GM06990 (cell line): ENCODE results near the gene AUTS2.

Experiments
- DNase-seq: peaks from one replicate; pipeline ENCODE4 v3.0.0-alpha.2; 2011; ENCODE audit not compliant: insufficient read length; ENCODE audit errors: extremely low read depth
- H3K27me3 ChIP-seq: replicated peaks from 2 replicates; pipeline ENCODE4 v1.6.0; 2011; ENCODE audit warnings: low read length; ENCODE audit not compliant: control insufficient read depth, insufficient read depth
- H3K36me3 ChIP-seq: 2 replicates; pipeline ENCODE4 v1.5.1; 2011; ENCODE audit warnings: low read length; ENCODE audit not compliant: control insufficient read depth, insufficient read depth
- H3K4me3 ChIP-seq: replicated peaks from 2 replicates; pipeline ENCODE4 v1.5.1; 2011; ENCODE audit warnings: low read depth, mild to moderate bottlenecking, control low read depth, low read length
- TF ChIP-seq, protein P1 (sequence below): IDR thresholded peaks from 2 replicates; pipeline ENCODE4 v1.5.1; 2011; ENCODE audit warnings: low read length, control low read depth, mild to moderate bottlenecking, inconsistent platforms; ENCODE audit not compliant: insufficient read depth, poor library complexity, severe bottlenecking

Gene AUTS2

DNA sequence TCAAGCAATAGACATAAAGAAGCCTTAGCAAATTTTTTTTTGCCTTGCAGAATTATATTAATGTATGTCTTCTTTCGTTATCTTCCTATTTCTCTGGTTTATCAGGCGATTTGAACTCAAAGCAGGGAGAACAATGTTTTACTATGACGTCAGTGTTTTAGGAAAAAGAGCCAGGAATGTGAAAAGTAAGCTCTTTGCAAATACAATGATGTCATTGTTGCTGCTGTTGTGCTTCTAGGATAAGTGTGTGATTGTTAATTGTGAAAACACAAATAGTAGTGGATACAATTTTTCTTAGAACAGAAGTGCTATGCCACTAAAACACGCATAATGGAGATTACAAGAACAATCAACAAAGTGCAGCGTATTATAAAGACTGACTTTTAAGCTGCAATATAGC is 9.5 kb upstream of the AUTS2 start:
- H3K27me3 ChIP-seq, result no peaks in the 10 kb centered on the region
- DNase-seq, result no peak
- H3K4me3 ChIP-seq, result no peak overlapping the region
- no peaks in the 10 kb centered on the region for H3K36me3 ChIP-seq
- TF ChIP-seq, protein P1, sequence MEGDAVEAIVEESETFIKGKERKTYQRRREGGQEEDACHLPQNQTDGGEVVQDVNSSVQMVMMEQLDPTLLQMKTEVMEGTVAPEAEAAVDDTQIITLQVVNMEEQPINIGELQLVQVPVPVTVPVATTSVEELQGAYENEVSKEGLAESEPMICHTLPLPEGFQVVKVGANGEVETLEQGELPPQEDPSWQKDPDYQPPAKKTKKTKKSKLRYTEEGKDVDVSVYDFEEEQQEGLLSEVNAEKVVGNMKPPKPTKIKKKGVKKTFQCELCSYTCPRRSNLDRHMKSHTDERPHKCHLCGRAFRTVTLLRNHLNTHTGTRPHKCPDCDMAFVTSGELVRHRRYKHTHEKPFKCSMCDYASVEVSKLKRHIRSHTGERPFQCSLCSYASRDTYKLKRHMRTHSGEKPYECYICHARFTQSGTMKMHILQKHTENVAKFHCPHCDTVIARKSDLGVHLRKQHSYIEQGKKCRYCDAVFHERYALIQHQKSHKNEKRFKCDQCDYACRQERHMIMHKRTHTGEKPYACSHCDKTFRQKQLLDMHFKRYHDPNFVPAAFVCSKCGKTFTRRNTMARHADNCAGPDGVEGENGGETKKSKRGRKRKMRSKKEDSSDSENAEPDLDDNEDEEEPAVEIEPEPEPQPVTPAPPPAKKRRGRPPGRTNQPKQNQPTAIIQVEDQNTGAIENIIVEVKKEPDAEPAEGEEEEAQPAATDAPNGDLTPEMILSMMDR, result no peak

DNA sequence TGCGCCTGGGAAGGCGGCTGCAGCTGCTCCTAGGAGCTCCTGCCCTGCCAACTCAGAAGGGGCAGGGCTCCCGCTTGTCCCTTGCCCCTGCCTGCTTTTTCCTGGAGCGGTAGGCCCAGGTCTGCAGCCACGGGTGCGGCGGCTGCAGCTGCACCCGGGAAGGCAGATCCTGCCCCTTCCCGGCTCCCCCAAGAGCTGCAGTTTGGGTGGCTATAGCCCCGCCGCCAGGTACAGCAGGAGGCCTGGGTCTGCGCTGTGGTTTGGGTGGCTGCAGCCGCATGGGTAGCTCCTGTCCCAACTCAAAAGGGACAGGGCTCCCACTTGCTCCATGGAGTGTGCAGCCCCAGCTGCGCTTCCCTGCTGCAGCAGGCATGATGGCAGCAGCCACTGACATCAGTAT is 6.5 kb upstream of the AUTS2 start:
- no peaks in the 10 kb centered on the region for H3K27me3 ChIP-seq
- no peaks in the 10 kb centered on the region for H3K36me3 ChIP-seq
- DNase-seq, result no peak
- H3K4me3 ChIP-seq, result no peak overlapping the region
- TF ChIP-seq, protein P1, result no peak

DNA sequence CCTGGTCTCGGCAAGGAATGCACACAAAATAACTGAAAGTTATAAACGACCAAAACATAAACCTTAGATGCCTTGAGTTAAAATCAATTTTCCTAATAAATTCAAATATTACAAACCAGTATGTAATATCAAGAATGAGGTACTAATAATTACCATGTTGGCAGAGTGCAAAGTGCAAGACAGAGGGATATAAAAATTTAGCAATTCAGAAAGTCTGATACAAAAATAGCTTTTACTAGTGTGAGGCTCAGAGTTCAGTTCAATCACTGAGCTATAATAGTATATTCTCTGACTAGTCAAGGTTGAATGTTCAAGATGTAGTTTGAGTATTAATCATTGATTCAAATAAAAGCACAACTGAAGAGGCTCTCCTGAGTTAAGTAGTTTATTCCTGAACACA is 4.8 kb upstream of the AUTS2 start:
- TF ChIP-seq, protein P1, result no peak
- no peak for DNase-seq
- H3K36me3 ChIP-seq, result no peaks in the 10 kb centered on the region

DNA sequence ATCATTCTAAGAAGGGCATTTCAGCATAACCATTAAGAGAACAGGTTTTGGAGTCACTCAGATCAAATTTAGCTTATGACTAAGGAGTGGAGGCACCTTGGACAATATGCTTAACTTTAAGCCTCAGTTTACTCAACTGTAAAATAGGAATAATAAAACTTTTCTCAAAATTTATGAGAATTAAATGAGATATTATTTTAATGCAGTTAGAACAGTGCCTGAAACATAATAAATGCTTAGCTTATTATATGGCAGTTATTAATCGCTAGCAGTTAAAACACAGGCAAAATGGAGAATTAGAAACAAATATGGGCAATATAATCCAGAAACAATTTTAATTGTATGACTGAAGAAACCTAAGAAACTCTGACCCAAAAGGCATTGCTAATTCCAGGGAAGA is 2.9 kb upstream of the AUTS2 start:
- TF ChIP-seq, protein P1, result no peak
- DNase-seq, result no peak
- no peaks in the 10 kb centered on the region for H3K27me3 ChIP-seq
- H3K36me3 ChIP-seq, result no peaks in the 10 kb centered on the region
- no peak overlapping the region for H3K4me3 ChIP-seq

More for the DNA sequence above, 4.8 kb upstream of the AUTS2 start:
- no peak overlapping the region for H3K4me3 ChIP-seq
- H3K27me3 ChIP-seq, result no peaks in the 10 kb centered on the region

DNA sequence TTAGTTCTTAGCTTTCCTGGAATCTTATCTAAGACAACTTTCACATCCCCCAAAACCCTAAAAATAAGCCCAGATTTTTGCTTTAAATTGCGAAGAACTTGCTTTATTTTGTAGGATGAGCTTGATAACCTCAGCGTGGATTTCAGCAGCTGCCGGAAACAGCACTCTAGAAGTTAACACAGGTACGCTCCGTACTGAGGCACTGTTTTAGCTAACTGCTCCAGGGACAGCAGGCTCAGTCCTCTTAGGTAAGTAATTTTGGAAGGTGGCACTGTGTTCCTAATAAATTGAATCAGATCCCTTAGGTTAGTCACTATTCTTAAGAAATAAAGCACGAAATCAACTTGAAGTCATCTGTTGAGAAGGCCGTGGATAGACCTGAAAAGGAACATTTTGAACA is 2.2 kb upstream of the AUTS2 start:
- no peak for DNase-seq
- Histone ChIP-seq H3K27me3 (no peaks in the 10 kb centered on the region), H3K4me3 (no peak overlapping the region), H3K36me3 (no peaks in the 10 kb centered on the region)
- TF ChIP-seq, protein P1, result no peak

DNA sequence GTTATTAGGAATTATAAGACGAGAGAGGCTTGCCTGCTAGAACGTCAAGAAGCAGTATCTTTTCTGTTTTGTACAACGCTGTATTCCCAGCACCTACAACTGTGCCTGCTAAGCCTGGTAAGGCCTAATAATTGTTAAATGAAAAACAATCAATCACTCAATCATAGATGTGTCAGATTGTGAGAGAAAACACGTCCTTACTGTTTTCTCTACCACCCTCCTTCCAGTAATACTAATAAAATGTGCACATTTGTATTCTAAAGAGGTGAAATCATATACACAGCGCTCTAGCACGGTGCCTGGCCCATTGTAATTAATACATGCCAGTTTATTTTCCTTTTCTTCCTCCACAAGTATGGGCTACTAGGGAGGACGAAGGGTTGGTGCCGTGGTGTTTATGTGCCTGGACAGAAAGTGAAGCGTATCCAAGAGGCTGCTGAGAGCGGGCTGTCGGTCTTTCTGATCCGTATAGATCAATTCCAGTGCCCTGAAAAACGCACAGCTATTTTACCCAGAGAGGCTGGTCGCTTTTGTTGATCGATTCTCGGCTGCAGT is 1.5 kb upstream of the AUTS2 start:
- Histone ChIP-seq H3K36me3 (no peaks in the 10 kb centered on the region), H3K4me3 (peak overlapping the region; percentile 61), H3K27me3 (no peaks in the 10 kb centered on the region)
- TF ChIP-seq, protein P1, result no peak
- no peak for DNase-seq
